Measurements from ENCODE around the gene KIF17.

Gene KIF17

DNA sequence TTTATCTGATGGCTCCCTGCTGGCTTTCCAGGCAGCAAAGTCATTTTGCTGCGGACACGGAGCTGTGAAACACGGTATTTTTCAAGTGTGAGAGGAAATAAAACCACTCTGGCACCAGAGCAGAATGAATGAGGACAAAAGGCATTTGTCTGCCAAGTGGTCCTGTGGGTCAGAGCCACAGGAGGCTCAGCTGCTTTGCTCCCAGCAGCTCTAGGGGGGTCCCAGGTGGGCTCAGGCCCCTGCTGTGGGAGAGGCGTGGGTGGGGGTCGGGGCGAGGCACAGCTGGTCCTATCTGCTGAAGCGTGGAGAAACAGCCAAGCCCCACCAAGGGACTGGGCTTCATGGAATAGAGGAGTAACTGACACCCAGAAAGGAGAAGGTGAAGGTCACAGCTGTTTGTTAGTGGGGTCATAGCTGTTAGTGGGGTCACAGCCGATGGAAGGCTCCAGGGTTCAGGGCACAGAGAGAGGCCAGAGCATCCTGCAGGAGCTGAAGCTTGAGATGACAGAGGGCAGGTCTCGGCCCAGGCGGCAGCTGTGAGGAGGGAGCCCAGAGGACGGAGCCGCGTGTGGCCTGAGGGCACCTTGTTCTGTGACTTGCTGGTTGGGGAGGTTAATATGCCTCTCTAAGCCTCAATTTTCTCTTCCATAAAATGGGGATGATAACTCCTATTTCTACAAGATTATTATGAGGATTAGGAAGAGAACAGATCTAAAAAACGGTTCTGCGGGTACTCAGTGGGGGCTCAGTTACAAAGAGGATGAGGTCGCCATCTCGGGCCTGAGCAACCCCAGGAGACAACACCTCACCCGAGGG is 7.1 kb downstream of the KIF17 start:
- DNase-seq (ENCODE audit: low spot score): no peak

DNA sequence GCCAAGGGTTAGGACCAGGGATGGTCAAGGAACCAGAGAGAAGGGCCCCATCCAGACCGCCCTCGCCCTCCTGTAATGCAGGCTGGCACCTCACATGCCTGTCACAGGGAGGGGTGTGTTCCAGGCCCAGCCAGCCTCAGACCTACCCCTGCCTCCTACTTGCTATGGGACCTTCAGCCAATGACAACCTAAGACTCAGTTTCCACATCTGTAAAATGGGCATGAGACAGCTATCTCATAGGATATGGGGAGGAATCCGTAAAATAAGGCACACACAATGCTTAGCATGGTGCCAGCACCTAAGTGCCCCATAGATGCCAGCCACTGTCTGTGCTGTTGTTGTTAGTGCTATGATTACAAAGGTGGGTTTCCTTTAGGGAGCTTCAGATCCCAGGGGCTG is 7.9 kb downstream of the KIF17 start:
- no peak for DNase-seq (ENCODE audit: low spot score)

DNA sequence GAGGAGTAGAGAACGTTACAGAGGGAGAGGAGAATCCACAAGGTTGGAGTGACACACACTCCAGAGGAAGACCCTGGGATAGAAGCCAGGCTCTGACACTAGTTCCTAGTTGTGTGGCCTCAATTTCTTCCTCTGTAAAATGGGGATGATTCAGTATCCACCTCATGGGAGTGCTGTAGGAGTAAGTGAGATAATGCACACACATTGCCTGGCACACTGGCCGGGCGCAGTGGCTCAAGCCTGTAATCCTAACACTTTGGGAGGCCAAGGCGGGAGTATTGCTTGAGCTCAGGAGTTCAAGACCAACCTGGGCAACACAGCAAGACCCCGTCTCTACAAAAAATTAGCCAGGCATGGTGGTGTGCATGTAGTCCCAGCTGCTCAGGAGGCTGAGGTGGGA is 8.9 kb downstream of the KIF17 start:
- no peak for DNase-seq (ENCODE audit: low spot score)

DNA sequence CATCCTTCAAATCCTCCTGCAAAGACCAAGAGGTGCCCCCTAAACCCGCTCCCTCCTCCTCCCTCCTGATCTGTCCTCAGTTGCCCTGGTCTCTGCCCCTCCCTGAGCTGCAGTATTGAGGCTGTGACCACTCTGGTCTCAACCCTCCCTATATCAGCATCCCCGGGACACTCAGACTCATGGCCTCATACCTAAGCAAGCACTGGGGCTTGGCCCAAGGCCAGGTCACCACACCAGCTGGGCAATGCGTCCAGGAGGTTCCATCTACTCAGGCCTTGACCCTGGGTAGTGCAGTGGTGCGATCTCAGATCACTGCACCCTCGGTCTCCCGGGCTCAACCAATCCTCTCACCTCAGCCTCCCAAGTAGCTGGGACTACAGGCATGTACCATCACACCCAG is 9.8 kb downstream of the KIF17 start:
- no peak for DNase-seq (ENCODE audit: low spot score)

DNA sequence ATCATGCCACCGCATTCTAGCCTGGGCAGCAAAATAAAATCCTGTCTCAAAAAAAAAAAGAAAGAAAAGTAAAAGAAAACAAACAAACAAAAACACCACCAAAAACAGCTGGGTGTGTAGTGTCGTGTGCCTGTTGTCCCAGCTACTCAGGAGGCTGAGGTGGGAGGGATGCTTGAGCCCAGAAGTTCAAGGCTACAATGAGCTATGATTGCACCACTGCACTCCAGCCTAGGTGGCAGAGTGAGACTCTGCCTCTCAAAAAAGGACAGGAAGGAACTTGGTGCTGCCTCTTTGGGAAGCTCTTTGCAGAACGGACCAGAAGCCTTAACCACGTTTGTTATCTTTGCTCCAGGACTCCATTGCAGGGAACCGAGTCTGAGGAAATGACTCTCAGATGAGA is 11.0 kb downstream of the KIF17 start:
- DNase-seq (ENCODE audit: low spot score): no peak

DNA sequence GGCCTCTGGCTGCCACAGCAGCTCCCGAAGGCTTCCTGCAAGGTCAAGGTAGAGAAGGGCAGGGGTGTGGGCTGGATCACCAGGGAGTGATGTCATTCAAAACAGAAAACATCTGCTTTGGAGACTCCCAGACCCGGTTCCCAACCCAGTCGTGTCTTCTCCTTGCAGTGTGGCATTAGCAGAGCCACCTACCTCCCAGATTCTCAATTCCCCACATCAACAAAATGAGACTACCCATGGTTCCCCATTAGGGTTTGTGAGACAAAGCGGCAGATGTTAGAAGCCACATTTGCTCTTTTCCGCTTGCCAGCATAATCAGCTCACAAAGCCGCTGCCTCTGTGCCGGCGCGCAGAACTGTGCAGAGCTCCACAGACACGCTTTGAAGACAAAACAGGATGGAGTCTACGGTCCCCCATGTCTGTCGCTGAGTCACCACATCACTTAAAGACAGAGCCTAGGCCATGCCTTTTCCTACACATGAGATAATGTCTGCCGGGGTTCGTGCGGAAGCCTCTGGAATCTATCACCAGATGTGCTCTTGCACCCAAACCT is 12.5 kb downstream of the KIF17 start:
- no peak for DNase-seq (ENCODE audit: low spot score)

DNA sequence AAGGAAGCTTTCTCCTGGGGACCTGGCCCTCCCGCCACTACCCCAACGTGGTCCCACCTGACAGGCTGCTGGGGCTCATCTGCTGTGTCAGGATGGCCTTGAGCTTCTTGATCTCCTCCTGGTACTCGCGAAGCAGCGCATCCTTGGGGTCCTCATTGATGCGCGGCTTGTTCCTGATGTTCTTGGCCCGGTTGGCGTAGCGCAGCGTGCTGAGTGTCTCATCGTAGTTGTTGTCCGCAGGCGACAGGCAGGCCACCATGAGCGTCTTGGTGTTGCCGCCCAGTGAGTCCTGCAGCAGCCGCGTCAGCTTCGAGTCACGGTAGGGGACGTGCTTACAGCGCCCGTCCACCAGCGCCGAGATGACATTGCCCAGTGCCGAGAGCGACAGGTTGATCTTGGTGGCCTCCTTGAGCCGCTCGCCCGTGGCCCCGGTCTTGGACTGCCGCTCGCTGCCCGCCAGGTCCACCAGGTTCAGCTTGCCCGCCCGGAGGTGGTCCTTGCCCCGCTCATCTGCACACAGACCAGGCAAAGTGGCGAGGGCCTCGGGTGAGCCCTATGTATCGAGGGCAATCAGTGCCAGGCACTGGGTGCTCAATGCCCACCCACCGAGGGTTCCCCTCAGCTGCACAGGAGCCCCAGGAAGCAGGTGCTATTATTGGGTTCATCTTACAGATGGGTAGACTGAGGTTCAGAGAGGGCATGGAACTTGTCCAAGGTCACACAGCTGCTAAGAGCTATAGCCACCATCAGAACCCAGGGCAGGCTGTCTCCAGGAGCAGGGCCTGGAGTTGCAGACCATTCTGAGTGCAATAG is 13.2 kb downstream of the KIF17 start:
- no peak for DNase-seq (ENCODE audit: low spot score)

DNA sequence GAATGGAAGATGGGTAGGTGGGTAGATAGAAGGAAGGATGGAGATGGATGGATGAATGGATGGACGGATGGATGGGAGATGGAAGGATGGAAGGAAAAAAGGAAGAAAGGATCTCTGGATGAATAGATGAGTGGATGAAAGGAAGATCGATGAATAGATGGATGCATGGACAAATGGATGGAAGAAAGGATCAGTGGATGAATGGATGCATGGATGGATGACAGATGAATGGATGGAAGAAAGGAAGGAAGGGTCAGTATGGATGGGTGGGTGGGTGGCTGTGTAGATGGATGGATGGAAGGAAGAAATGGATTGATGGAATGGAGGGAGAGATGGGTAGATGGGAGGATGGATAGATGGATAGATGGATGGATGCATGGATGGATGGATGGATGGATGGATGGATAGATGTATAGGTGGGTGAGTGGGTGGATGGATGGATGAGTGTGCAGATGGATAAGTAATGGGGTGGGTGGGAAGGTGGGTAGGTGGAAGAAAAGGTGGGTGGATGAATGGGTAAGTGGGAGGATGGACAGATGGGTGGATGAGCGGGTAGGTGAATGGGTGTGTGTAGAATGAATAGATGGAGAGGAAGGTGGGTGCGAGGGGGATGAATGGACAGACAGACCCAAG is 14.6 kb downstream of the KIF17 start:
- no peak for DNase-seq (ENCODE audit: low spot score)

DNA sequence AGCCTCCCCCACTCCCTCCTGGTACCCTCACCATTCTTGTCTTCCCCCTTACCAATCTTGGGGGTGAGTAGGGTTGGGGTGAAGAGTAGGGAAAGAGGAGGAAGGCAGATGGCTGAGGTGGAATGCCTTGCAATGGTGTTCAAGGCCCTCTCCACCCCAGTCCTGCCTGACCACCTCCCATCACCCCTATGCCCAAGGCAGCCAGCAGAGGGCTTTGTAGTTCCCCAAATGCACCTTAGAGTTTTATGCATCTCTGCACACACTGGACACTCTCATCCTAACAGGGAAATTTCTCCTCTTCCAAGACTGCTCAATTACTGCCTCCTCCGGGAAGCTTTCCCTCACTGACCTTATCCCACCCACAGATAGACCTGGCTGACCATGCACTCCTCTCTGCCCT is 15.4 kb downstream of the KIF17 start:
- DNase-seq (ENCODE audit: low spot score): no peak

DNA sequence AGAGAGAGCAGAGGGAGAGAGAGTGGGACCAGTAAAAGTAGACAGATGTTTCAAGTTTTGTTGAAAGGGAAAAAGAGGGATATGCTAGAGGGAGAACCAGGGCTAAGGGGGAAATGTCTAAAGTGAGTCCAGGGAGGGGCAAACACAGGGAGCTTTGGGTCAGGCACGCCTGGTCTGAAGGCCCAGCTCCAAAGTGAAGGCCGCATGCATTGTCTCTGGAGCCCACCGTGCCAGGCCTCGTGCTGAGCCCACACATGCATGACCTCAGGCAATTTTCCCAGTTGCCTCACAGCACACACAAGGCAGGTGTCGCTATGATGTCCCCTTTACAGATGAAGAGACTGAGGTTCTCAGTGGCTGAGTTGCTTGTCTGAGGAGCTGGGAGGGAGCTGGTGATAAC is 16.0 kb downstream of the KIF17 start:
- DNase-seq (ENCODE audit: low spot score): no peak

DNA sequence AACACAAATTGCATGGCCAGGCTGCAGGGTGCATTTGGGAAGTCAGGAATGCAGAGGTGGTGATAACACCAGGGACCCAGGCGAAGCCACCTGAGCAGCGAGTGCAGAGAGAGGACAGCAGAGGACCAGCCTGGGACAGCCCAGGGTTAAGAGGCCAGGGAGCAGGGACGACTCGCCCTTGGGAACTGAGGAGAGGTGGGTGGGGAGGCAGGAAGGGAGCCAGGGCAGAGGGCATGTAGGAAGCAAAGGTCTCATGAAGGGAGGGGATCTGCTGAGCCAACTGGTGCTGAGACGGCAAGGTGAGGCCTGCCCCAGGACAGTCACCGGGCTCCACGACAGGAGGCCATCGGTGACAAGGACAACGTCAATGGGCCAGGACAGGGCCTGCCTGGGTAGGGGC is 16.4 kb downstream of the KIF17 start:
- DNase-seq (ENCODE audit: low spot score): no peak

DNA sequence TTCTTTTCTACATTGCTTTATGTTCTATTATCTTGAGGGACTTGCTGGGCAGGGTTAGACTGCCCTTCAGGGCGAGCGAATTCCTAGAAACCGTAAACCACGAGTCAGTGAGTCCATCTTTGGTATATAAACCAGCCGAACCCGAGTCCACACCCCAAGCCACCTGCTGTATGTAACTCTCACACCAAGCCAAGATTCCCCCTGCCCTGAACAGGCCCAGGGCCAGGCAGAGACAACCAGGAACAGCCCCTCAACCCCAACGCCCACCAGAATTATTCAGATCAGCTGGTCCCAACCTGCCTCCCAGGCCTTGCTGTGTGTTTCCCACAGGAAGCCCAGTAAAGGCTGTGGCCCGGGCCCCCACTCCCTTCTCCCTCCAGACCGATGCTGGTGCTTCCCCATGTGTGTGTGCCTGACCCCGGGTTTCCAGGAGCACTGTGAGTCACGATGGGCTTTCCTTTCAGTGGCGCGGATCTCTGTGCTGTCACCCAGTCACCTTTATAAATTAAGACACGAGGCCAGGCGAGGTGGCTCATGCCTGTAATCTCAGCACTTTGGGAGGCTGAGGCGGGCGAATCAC is 17.1 kb downstream of the KIF17 start:
- no peak for DNase-seq (ENCODE audit: low spot score)

DNA sequence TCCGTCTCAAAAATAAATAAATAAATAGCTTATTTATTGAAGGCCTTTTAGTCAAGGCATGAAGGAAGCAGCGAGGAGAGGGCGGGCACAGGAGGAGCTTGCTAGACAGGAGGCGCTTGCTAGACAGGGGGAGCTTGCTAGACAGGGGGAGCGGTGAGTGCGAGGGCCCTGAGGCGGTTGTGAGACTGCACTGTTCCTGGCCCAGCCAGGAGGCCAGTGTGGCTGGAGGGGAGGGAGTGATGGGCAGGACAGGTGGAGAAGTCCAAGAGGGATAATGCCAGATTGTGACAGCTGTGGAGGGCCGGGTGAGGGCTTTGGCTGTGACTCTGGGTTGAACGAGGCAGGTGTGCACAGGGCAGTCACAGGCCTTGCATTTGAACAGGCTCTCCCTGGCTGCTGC is 18.2 kb downstream of the KIF17 start:
- no peak for DNase-seq (ENCODE audit: low spot score)

DNA sequence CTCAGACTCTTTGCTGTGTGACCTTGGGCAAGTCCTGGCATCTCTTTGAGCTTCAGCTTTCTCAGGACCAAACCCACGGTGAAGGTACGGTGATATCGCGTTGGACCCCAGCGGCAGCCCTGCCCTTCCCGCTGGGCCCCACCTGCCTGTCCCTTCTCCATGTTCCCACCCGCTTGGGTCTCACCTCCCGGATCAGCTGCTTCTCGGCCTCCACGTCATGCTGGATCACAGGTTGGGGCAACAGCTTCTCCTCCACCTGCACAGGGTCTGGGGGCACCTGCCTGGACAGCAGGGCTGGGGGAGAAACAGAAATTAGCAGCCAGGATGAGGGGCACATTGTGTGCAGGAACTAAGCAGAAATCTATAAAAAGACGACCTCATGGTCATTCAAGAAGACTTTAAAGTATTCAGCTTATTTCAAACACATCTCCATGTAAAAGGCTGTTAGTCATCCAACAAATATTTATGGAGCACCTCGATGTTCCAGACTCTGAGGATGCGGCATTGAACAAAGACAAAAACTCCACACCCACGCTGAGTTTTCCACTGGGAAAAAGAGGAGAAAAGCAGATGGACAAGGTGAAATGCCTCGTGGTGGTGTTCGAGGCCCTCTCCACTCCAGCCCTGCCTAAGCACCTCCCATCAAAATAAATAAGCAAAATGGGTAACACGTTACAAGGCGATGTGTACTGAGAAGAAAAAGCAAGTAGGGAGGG is 19.5 kb downstream of the KIF17 start:
- DNase-seq (ENCODE audit: low spot score): no peak

DNA sequence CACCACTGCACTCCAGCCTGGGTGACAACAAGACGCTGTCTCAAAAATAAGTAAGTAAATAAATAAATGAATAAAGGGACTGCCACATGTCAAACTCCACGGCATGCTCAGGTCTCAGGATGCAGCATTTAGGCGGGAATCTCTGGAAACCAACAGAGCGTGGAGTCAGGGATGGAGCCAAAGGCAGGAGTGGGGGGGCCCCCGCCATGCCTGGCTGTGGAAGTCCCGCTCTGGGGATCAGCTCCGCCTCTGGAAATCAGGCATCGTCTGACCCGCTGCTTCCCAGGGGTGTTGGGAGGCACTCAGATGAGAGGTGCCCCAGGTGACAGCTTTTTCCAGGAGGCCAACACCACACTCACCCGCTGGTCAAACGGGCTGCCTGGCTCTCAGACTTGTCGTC is 20.2 kb downstream of the KIF17 start:
- DNase-seq (ENCODE audit: low spot score): no peak

DNA sequence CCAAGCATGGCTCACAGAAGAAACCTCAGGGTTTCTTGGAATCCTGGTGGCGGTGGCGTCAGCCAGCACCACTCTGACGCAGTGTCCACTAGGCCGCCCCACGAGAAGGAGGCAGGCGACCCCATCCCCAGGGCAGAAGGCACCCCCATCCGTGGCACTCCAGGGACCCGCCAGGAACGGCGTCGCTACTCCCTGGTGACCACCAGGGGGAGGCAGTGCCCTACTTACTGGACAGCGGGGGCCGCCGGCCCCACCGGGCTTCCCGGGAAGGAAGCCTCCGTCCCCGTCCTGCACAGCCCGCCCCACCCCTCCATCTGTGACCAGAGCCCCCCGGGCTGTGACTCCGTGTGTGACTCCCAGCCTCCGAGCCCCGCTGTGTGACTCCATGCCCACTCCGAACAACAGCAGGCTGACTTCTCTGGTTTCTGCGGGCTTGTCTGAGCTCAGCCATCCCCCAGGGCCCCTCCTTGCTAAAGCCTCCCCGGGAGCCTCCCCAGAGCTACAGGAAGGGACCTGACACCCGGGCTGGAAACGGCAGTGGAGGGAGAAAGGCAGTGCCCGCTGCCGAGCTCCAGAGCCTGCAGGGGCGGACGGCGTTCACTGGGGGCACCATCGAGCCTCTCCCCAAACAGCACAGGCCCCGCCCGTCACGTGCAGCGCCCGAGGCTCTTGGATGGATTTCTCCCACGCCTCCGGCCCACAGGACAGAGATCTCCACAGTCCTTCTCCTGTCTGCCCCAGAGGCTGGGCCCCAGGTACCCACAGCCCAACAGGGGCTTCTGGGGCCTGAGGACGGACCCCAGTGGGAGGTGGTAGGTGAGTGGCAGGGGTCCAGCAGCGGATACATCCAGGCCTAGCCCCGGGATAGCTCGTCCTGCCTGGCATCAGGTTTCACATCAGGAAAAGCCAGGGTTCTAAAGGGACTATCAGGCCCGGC is 21.1 kb downstream of the KIF17 start:
- DNase-seq (ENCODE audit: low spot score): peak; percentile 74

DNA sequence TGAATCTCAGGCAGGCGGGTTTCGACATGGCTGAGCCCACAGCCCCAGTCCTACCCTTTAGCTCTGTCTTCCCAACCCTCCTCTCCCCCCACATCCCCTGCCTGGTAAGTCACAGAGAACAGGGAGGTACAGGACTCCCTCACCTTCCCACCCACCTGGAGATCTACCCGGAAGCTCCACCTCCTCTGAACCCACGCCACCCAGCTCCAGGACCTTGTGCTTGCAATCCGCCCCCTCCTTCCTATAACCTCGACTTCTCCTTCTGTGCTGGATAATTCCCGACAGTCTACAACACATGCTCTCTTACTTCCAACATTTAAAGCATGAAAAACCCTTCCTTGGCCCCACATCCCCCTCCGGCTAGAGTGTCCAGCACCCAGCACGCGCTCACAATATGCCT is 22.3 kb downstream of the KIF17 start:
- DNase-seq (ENCODE audit: low spot score): no peak

DNA sequence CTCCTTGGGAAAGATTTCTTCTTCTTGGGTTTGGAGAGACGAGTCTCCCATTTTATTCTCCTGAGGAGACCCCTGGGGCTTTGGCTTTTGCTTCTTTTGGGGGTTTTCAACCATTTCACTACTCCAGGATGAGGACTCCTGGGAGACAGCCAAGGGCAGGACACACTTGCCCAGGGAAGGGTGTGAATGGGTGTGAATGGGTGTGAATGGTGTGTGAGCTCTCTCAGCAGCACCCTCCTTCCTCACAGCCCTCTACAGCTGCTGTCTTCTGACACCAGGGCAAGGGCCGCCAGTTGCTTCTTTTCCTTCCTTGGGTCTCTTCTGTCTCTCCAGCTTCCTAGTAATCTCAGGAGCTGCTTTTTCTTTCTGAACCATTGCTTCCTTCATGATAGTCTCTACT is 24.2 kb downstream of the KIF17 start:
- no peak for DNase-seq (ENCODE audit: low spot score)

DNA sequence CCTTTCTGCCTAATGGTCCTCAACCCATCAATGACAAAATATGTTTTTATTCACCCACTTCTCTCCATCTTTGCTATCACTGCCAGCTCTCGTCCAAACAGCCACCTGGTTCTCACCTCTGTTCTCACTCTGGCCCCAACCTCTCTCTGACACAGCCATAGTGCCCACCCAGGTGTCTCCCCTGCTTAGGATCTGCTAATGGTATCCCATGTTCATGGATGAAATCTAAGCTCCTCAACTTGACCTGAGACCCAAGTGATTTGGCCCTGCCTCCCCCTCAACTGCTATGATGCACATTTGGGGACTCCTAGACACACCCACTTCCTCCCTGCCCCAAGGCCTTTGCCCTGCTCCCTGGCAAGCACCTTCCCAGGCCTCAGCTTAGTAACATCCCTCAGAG is 25.9 kb downstream of the KIF17 start:
- DNase-seq (ENCODE audit: low spot score): no peak

DNA sequence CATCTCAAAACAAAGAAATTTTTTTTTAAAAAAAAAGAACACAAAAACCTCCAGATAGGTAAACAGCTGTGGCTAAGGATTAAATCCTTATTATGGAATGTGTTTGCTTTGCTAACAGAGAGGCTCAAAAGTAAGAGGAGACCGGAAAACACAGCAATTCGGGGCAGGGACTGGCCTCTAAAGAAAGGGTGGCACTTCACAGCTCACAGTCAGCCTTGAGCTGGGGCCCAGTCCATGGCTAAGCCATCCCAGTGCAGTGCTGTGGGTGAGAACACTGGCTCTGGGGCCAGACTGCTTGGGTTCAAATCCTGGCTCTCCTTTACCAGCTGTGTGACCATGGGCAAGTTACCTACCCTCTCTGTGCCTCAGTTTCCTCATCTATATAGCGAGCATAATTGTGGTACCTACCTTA is 28.2 kb downstream of the KIF17 start:
- no peak for DNase-seq (ENCODE audit: low spot score)

Data from hematopoietic multipotent progenitor cell treated with erythropoietin and hydrocortisone succinate and interleukin-3 and kit ligand, for 17 days (in vitro differentiated cells).